IMR-90 (cell line): ENCODE results near the gene SH2B3. TPM values are rescaled to one million over a fixed set of nuclear protein-coding genes. Genes with fewer than 3 reads are reported as not detected.
"Not testable (repeated sequence)": the region's sequence is repeated elsewhere in the genome, so short reads cannot be mapped to it uniquely, and the experiment has no call there.

Experiments used
- ATAC-seq: fragments of 200-7000 bp; cut with Tn5 transposase; 2 replicates; pipeline ENCODE4 v1.9.1; 2020; ENCODE audit warnings: low read depth, mild to moderate bottlenecking, moderate library complexity
- BruUV-seq: library from RNA; stranded (reverse); fragments of 400-500 nt; replicated peaks from 2 replicates; lab custom pipeline; 2021; lab: Mats Ljungman, UMichigan
- CTCF ChIA-PET: fragments of 300-600 bp; formaldehyde crosslinking; extraction: SDS; loops from one replicate; lab custom pipeline; 2021; ENCODE audit warnings: antibody characterized with exemption; lab: Yijun Ruan, JAX
- POLR2A ChIA-PET: fragments of 300-600 bp; sonication (Branson Sonifier 250); formaldehyde crosslinking; loops from one replicate; lab custom pipeline; 2022; ENCODE audit warnings: antibody characterized with exemption; ENCODE audit not compliant: unreplicated experiment; lab: Charles Lee
- DNase-seq: peaks from one replicate; pipeline ENCODE4 v3.0.0; 2013
- H2AFZ ChIP-seq: replicated peaks from 2 replicates; pipeline ENCODE3; 2013; ENCODE audit warnings: low read length, mild to moderate bottlenecking; ENCODE audit not compliant: poor library complexity
- H2AK5ac ChIP-seq: 2 replicates; pipeline ENCODE4 v1.6.1; 2013; ENCODE audit warnings: low read depth, low read length, inconsistent platforms
- H2AK9ac ChIP-seq: replicated peaks from 2 replicates; pipeline ENCODE3; 2013; ENCODE audit warnings: mild to moderate bottlenecking, low read depth, low read length, moderate library complexity; ENCODE audit not compliant: poor library complexity
- H2BK120ac ChIP-seq: 2 replicates; pipeline ENCODE4 v1.6.1; 2013; ENCODE audit warnings: low read depth, low read length, inconsistent platforms
- H2BK15ac ChIP-seq: 3 replicates; pipeline ENCODE4 v1.6.1; 2013; ENCODE audit warnings: low read depth, low read length, inconsistent platforms
- H2BK20ac ChIP-seq: 2 replicates; pipeline ENCODE4 v1.6.1; 2013; ENCODE audit warnings: low read depth, mild to moderate bottlenecking, inconsistent platforms, low read length, moderate library complexity
- H2BK5ac ChIP-seq: 2 replicates; pipeline ENCODE4 v1.6.1; 2013; ENCODE audit warnings: mild to moderate bottlenecking, low read depth, low read length, inconsistent platforms; ENCODE audit not compliant: poor library complexity, severe bottlenecking
- H3K14ac ChIP-seq: replicated peaks from 2 replicates; pipeline ENCODE4 v1.6.1; 2013; ENCODE audit warnings: low read depth, low read length, inconsistent platforms
- H3K18ac ChIP-seq: 2 replicates; pipeline ENCODE4 v1.6.1; 2013; ENCODE audit warnings: low read depth, low read length, control low read depth
- H3K23ac ChIP-seq: 2 replicates; pipeline ENCODE4 v1.6.1; 2013; ENCODE audit warnings: low read depth, low read length, inconsistent platforms
- H3K27ac ChIP-seq: 2 replicates; pipeline ENCODE4 v1.5.1; 2013; ENCODE audit warnings: mild to moderate bottlenecking, control low read depth, low read length; ENCODE audit not compliant: insufficient read depth
- H3K27me3 ChIP-seq: 2 replicates; pipeline ENCODE4 v1.6.1; 2013; ENCODE audit warnings: low read length; ENCODE audit not compliant: control insufficient read depth, insufficient read depth
- H3K36me3 ChIP-seq: 2 replicates; pipeline ENCODE4 v1.6.1; 2013; ENCODE audit warnings: low read length, mixed read lengths; ENCODE audit not compliant: control insufficient read depth, insufficient read depth
- H3K4ac ChIP-seq: 2 replicates; pipeline ENCODE4 v1.6.1; 2013; ENCODE audit warnings: low read depth, low read length, inconsistent platforms
- H3K4me1 ChIP-seq: 2 replicates; pipeline ENCODE4 v1.6.1; 2013; ENCODE audit warnings: low read length, mixed read lengths; ENCODE audit not compliant: control insufficient read depth, insufficient read depth
- H3K4me2 ChIP-seq: 2 replicates; pipeline ENCODE4 v1.6.1; 2013; ENCODE audit warnings: low read depth, mild to moderate bottlenecking, control low read depth, low read length, moderate library complexity
- H3K4me3 ChIP-seq: 2 replicates; pipeline ENCODE4 v1.5.1; 2013; ENCODE audit warnings: low read depth, mild to moderate bottlenecking, control low read depth, low read length, moderate library complexity; ENCODE audit not compliant: insufficient read depth
- H3K56ac ChIP-seq: 2 replicates; pipeline ENCODE4 v1.6.1; 2013; ENCODE audit warnings: low read length, inconsistent platforms; ENCODE audit not compliant: insufficient read depth; ENCODE audit errors: extremely low read depth
- H3K79me1 ChIP-seq, 2 experiments: 2 replicates each; pipeline ENCODE4 v1.6.1; 2013; ENCODE audit warnings: low read length in 2 of 2, inconsistent platforms in 1 of 2, low read depth in 1 of 2
- H3K9ac ChIP-seq: 2 replicates; pipeline ENCODE4 v1.6.1; 2013; ENCODE audit warnings: low read depth, low read length, control low read depth
- H3K9me1 ChIP-seq: 2 replicates; pipeline ENCODE4 v1.6.1; 2013; ENCODE audit warnings: low read length, inconsistent platforms; ENCODE audit not compliant: insufficient read depth
- H3K9me3 ChIP-seq: 2 replicates; pipeline ENCODE4 v1.6.1; 2013; ENCODE audit warnings: low read length; ENCODE audit not compliant: control insufficient read depth, insufficient read depth
- H4K20me1 ChIP-seq: 2 replicates; pipeline ENCODE4 v1.6.1; 2013; ENCODE audit warnings: low read length, inconsistent platforms; ENCODE audit not compliant: insufficient read depth
- H4K5ac ChIP-seq: 2 replicates; pipeline ENCODE4 v1.6.1; 2013; ENCODE audit warnings: mild to moderate bottlenecking, low read depth, low read length, control low read depth
- H4K8ac ChIP-seq, 2 experiments: 2 replicates each; pipeline ENCODE4 v1.6.1; 2013; ENCODE audit warnings: low read depth in 2 of 2, low read length in 2 of 2, control low read depth in 1 of 2, inconsistent platforms in 1 of 2
- H4K91ac ChIP-seq: 2 replicates; pipeline ENCODE4 v1.6.1; 2013; ENCODE audit warnings: low read depth, low read length, inconsistent platforms; ENCODE audit not compliant: insufficient read depth
- WGBS, 2 experiments: methylation state at CpG; one replicate each; pipeline versions ENCODE4 v1.1.5 to v1.1.7; 2013; ENCODE audit warnings: missing lambda C conversion rate in 2 of 2; ENCODE audit not compliant: insufficient read length in 1 of 2; ENCODE audit errors: extremely low coverage in 2 of 2; 5-methylcytosine and 5-hydroxymethylcytosine counted together
- dilution Hi-C: fragments of 300-500 bp; cut with HindIII; formaldehyde crosslinking; loops from one replicate; pipeline ENCODE4 v1.14.3; 2018; ENCODE audit warnings: low sequenced_read_pairs; ENCODE audit not compliant: unreplicated experiment
- in situ Hi-C: fragments of 300-500 bp; cut with MboI; formaldehyde crosslinking; loops from 3 replicates; pipeline ENCODE4 v1.14.3; 2019; ENCODE audit warnings: low sequenced_read_pairs, inconsistent platforms, mixed read lengths
- intact Hi-C: fragments of 100-400 bp; cut with micrococcal nuclease; formaldehyde crosslinking; loops from 2 replicates; pipeline ENCODE4 v1.10.0; 2022
- polyA plus RNA-seq, 3 experiments: library from polyadenylated mRNA; depleted of rRNA; stranded (reverse); fragments of >200 nt; gene quantifications; 2 replicates each; pipeline ENCODE4 v1.2.3, GENCODE V29; 2012; ENCODE audit warnings: low replicate concordance in 1 of 3
- total RNA-seq: library from RNA; depleted of rRNA; stranded (reverse); fragments of >200 nt; gene quantifications from 2 replicates; pipeline ENCODE4 v1.2.3, GENCODE V29; 2012

Gene SH2B3
- total and polyA plus RNA-seq, 2 of the 4 experiments (the other 2 are of a cell fraction) = 9.3 to 20.2 TPM

GRCh38 chr12:111460111-111460510 lies 54.4 kb downstream of the SH2B3 start:
- not testable (repeated sequence) for H4K5ac ChIP-seq, H3K9me3 ChIP-seq, BruUV-seq

More at GRCh38 chr12:111460111-111460510, 54.4 kb downstream of the SH2B3 start:
- H2AFZ ChIP-seq, DNase-seq, H4K20me1 ChIP-seq, H3K23ac ChIP-seq, H2BK15ac ChIP-seq, H2AK9ac ChIP-seq, intact Hi-C loops, H3K27me3 ChIP-seq, ATAC-seq, H3K18ac ChIP-seq, H3K27ac ChIP-seq, CTCF ChIA-PET, H3K4ac ChIP-seq, H4K8ac ChIP-seq, H2BK120ac ChIP-seq, in situ Hi-C loops, H3K9ac ChIP-seq, H2BK20ac ChIP-seq, H3K14ac ChIP-seq, H3K4me3 ChIP-seq, H3K4me2 ChIP-seq, H2AK5ac ChIP-seq, H2BK5ac ChIP-seq, H4K91ac ChIP-seq, H3K56ac ChIP-seq, POLR2A ChIA-PET, dilution Hi-C loops: not testable (repeated sequence)
- no CpG with 5 or more reads among the region's 11 CpGs for WGBS, 2 experiments
- Histone ChIP-seq H3K9me1 (peaks cover 15% of the 10 kb centered on the region), H3K36me3 (peaks cover 26% of the 10 kb centered on the region), H3K4me1 (peaks cover 17% of the 10 kb centered on the region), H3K79me1 (peaks cover 24 to 61% of the 10 kb centered on the region in 2 experiments)
